Skeletal muscle satellite cell (primary cell): ENCODE measurements around the gene NDUFAF8.

Source experiments
- H3K27me3 ChIP-seq: 2 replicates; pipeline ENCODE4 v1.7.0; 2013; ENCODE audit warnings: low read length; ENCODE audit not compliant: control insufficient read depth, insufficient read depth
- H3K36me3 ChIP-seq: 2 replicates; pipeline ENCODE4 v1.7.0; 2013; ENCODE audit warnings: mild to moderate bottlenecking, control low read depth, low read length; ENCODE audit not compliant: insufficient read depth
- H3K4me1 ChIP-seq: 2 replicates; pipeline ENCODE4 v1.7.0; 2013; ENCODE audit warnings: low read length; ENCODE audit not compliant: control insufficient read depth, insufficient read depth
- H3K4me2 ChIP-seq: 2 replicates; pipeline ENCODE4 v1.7.0; 2013; ENCODE audit warnings: mild to moderate bottlenecking, low read length
- H3K4me3 ChIP-seq: 2 replicates; pipeline ENCODE4 v1.7.0; 2013; ENCODE audit warnings: low read length
- H3K9ac ChIP-seq: 2 replicates; pipeline ENCODE4 v1.7.0; 2013; ENCODE audit warnings: mild to moderate bottlenecking, low read depth, low read length, moderate library complexity
- H3K9me3 ChIP-seq: replicated peaks from 2 replicates; pipeline ENCODE4 v1.7.0; 2013; ENCODE audit warnings: mild to moderate bottlenecking, control low read depth, low read length

Gene NDUFAF8

GRCh38 chr17:81230043-81230820 lies 8.9 kb upstream of the NDUFAF8 start:
- Histone ChIP-seq H3K4me3 (no peak overlapping the region), H3K4me1 (no peaks in the 10 kb centered on the region), H3K9me3 (no peaks in the 10 kb centered on the region), H3K4me2 (no peak overlapping the region), H3K27me3 (no peaks in the 10 kb centered on the region), H3K9ac (no peak overlapping the region), H3K36me3 (peaks cover 34% of the 10 kb centered on the region)

- H3K4me3 ChIP-seq: no peak overlapping the region
- no peaks in the 10 kb centered on the region for H3K4me1 ChIP-seq
- no peaks in the 10 kb centered on the region for H3K27me3 ChIP-seq
- no peak overlapping the region for H3K9ac ChIP-seq
- H3K9me3 ChIP-seq: no peaks in the 10 kb centered on the region
- H3K36me3 ChIP-seq: peaks cover 34% of the 10 kb centered on the region
- H3K4me2 ChIP-seq: no peak overlapping the region
These were observed 7.9 kb upstream of the NDUFAF8 start for GRCh38 chr17:81231121-81231645.

GRCh38 chr17:81231766-81232581 lies 7.1 kb upstream of the NDUFAF8 start:
- Histone ChIP-seq H3K9me3 (no peaks in the 10 kb centered on the region), H3K4me2 (no peak overlapping the region), H3K9ac (no peak overlapping the region), H3K4me1 (no peaks in the 10 kb centered on the region), H3K36me3 (peaks cover 34% of the 10 kb centered on the region), H3K4me3 (no peak overlapping the region), H3K27me3 (no peaks in the 10 kb centered on the region)

GRCh38 chr17:81232616-81233241 lies 6.4 kb upstream of the NDUFAF8 start:
- Histone ChIP-seq H3K27me3 (no peaks in the 10 kb centered on the region), H3K4me2 (no peak overlapping the region), H3K36me3 (peaks cover 32% of the 10 kb centered on the region), H3K9me3 (no peaks in the 10 kb centered on the region), H3K9ac (no peak overlapping the region), H3K4me3 (no peak overlapping the region), H3K4me1 (peaks cover 5% of the 10 kb centered on the region)

GRCh38 chr17:81233316-81233715 lies 5.8 kb upstream of the NDUFAF8 start:
- Histone ChIP-seq H3K9ac (no peak overlapping the region), H3K4me2 (no peak overlapping the region), H3K4me3 (no peak overlapping the region), H3K9me3 (no peaks in the 10 kb centered on the region), H3K36me3 (peaks cover 30% of the 10 kb centered on the region), H3K27me3 (no peaks in the 10 kb centered on the region), H3K4me1 (peaks cover 9% of the 10 kb centered on the region)

GRCh38 chr17:81233811-81234505 lies 5.2 kb upstream of the NDUFAF8 start:
- H3K4me3 ChIP-seq: no peak overlapping the region
- H3K27me3 ChIP-seq: no peaks in the 10 kb centered on the region
- H3K9me3 ChIP-seq: no peaks in the 10 kb centered on the region
- H3K36me3 ChIP-seq: peaks cover 30% of the 10 kb centered on the region
- peaks cover 9% of the 10 kb centered on the region for H3K4me1 ChIP-seq
- no peak overlapping the region for H3K9ac ChIP-seq
- H3K4me2 ChIP-seq: no peak overlapping the region

GRCh38 chr17:81234506-81234855 lies 4.6 kb upstream of the NDUFAF8 start:
- H3K36me3 ChIP-seq: peaks cover 30% of the 10 kb centered on the region
- no peak overlapping the region for H3K4me3 ChIP-seq
- H3K27me3 ChIP-seq: no peaks in the 10 kb centered on the region
- no peak overlapping the region for H3K9ac ChIP-seq
- no peaks in the 10 kb centered on the region for H3K9me3 ChIP-seq
- no peak overlapping the region for H3K4me2 ChIP-seq
- H3K4me1 ChIP-seq: peaks cover 9% of the 10 kb centered on the region

GRCh38 chr17:81234940-81235821 lies 3.9 kb upstream of the NDUFAF8 start:
- H3K36me3 ChIP-seq: peaks cover 24% of the 10 kb centered on the region
- no peak overlapping the region for H3K9ac ChIP-seq

GRCh38 chr17:81235822-81236740 lies 3.0 kb upstream of the NDUFAF8 start:
- Histone ChIP-seq H3K4me3 (no peak overlapping the region), H3K4me1 (peaks cover 22% of the 10 kb centered on the region), H3K27me3 (no peaks in the 10 kb centered on the region), H3K4me2 (no peak overlapping the region), H3K9ac (no peak overlapping the region), H3K9me3 (no peaks in the 10 kb centered on the region), H3K36me3 (peaks cover 18% of the 10 kb centered on the region)

More at GRCh38 chr17:81234940-81235821, 3.9 kb upstream of the NDUFAF8 start:
- Histone ChIP-seq H3K27me3 (no peaks in the 10 kb centered on the region), H3K4me3 (no peak overlapping the region), H3K4me1 (peaks cover 13% of the 10 kb centered on the region), H3K9me3 (no peaks in the 10 kb centered on the region), H3K4me2 (no peak overlapping the region)

- no peak overlapping the region for H3K4me3 ChIP-seq
- H3K9me3 ChIP-seq: no peaks in the 10 kb centered on the region
- no peak overlapping the region for H3K9ac ChIP-seq
- no peak overlapping the region for H3K4me2 ChIP-seq
- peaks cover 17% of the 10 kb centered on the region for H3K36me3 ChIP-seq
- H3K4me1 ChIP-seq: peaks cover 22% of the 10 kb centered on the region
- no peaks in the 10 kb centered on the region for H3K27me3 ChIP-seq
These were observed 2.3 kb upstream of the NDUFAF8 start for GRCh38 chr17:81236784-81237183.
